Lower leg skin (tissue), 3 donors: Measurements from ENCODE around the gene PSMB5.

ENCODE experiments used
- CTCF ChIP-seq, 3 donors: fragments of 450-650 bp; IDR thresholded peaks; one replicate each; pipeline ENCODE4 v1.5.1; 2016; ENCODE audit warnings: antibody characterized with exemption in 3 of 3, mild to moderate bottlenecking in 3 of 3, moderate library complexity in 2 of 3
- POLR2A ChIP-seq, 2 donors: fragments of 450-650 bp; IDR thresholded peaks; one replicate each; pipeline ENCODE4 v1.6.1; 2016 to 2017; ENCODE audit warnings: antibody characterized with exemption in 2 of 2, mild to moderate bottlenecking in 1 of 2, moderate library complexity in 1 of 2

- TF ChIP-seq CTCF (IDR thresholded peaks at IDR 0.05) (no peak), POLR2A (IDR thresholded peaks at IDR 0.05) (no peak)
Measured at GRCh38 chr14:23060536-23061260, 26.0 kb upstream of the PSMB5 start.
